HepG2 (cell line): ENCODE measurements around the gene PPP2R1B. TPM values are rescaled to one million over a fixed set of nuclear protein-coding genes. Genes with fewer than 3 reads are reported as not detected.

Source experiments
- ARID2 ChIP-seq: sonication (generic); formaldehyde crosslinking; IDR thresholded peaks from 2 replicates; pipeline ENCODE4 v1.8.1; 2022; ENCODE audit warnings: mild to moderate bottlenecking, missing genetic modification reagents, borderline replicate concordance
- ATF7-NPFF ChIP-seq: sonication (generic); formaldehyde crosslinking; IDR thresholded peaks from 2 replicates; pipeline ENCODE4 v1.8.1; 2023; ENCODE audit warnings: mild to moderate bottlenecking, low read depth, missing genetic modification reagents, moderate library complexity
- CEBPG ChIP-seq: IDR thresholded peaks from 2 replicates; pipeline ENCODE4 v1.6.1; 2016
- DR1 ChIP-seq: sonication (generic); formaldehyde crosslinking; IDR thresholded peaks from 2 replicates; pipeline ENCODE4 v1.8.0; 2021; ENCODE audit warnings: mild to moderate bottlenecking, missing genetic modification reagents, inconsistent platforms
- EHMT2 ChIP-seq: fragments of 200-600 bp; sonication (generic); IDR thresholded peaks from 2 replicates; pipeline ENCODE4 v1.7.0; 2017; ENCODE audit warnings: antibody characterized with exemption, low read depth, low read length, borderline replicate concordance
- HNF1B ChIP-seq: sonication (generic); formaldehyde crosslinking; IDR thresholded peaks from 2 replicates; pipeline ENCODE4 v1.5.1; 2020; ENCODE audit warnings: mild to moderate bottlenecking, moderate library complexity, missing genetic modification reagents
- KDM5B ChIP-seq: sonication (generic); formaldehyde crosslinking; IDR thresholded peaks from 2 replicates; pipeline ENCODE4 v1.4.0; 2020; ENCODE audit warnings: missing genetic modification reagents, mild to moderate bottlenecking, borderline replicate concordance
- MTF2 ChIP-seq: sonication (generic); formaldehyde crosslinking; IDR thresholded peaks from 2 replicates; pipeline ENCODE4 v1.5.0; 2020; ENCODE audit warnings: missing genetic modification reagents, borderline replicate concordance
- NFATC3 ChIP-seq: sonication (generic); formaldehyde crosslinking; IDR thresholded peaks from 2 replicates; pipeline ENCODE4 v1.5.1; 2020; ENCODE audit warnings: mild to moderate bottlenecking, missing genetic modification reagents
- NFE2 ChIP-seq: sonication (generic); formaldehyde crosslinking; IDR thresholded peaks from 2 replicates; pipeline ENCODE4 v1.4.0; 2020; ENCODE audit warnings: missing genetic modification reagents
- NFE2L1 ChIP-seq: sonication (generic); formaldehyde crosslinking; IDR thresholded peaks from 2 replicates; pipeline ENCODE4 v1.4.0; 2020; ENCODE audit warnings: missing genetic modification reagents, mild to moderate bottlenecking, borderline replicate concordance
- RARA ChIP-seq: IDR thresholded peaks from 2 replicates; pipeline ENCODE4 v1.6.1; 2016; ENCODE audit warnings: missing genetic modification reagents, missing compliant biosample characterization
- ZBTB20 ChIP-seq: sonication (generic); formaldehyde crosslinking; IDR thresholded peaks from 2 replicates; pipeline ENCODE4 v1.8.1; 2023; ENCODE audit warnings: missing genetic modification reagents, low read depth, mild to moderate bottlenecking, borderline replicate concordance
- ZC3H4 ChIP-seq: sonication (generic); formaldehyde crosslinking; IDR thresholded peaks from 2 replicates; pipeline ENCODE4 v1.4.0; 2020; ENCODE audit warnings: missing genetic modification reagents, borderline replicate concordance
- ZNF274 ChIP-seq: sonication (generic); formaldehyde crosslinking; IDR thresholded peaks from 2 replicates; pipeline ENCODE4 v1.5.1; 2020; ENCODE audit warnings: mild to moderate bottlenecking, missing genetic modification reagents
- ZNF652 ChIP-seq: IDR thresholded peaks from 2 replicates; pipeline ENCODE4 v1.6.1; 2016; ENCODE audit warnings: low read depth, borderline replicate concordance
- ZSCAN30 ChIP-seq: sonication (generic); formaldehyde crosslinking; IDR thresholded peaks from 2 replicates; pipeline ENCODE4 v1.5.0; 2020; ENCODE audit warnings: mild to moderate bottlenecking, missing genetic modification reagents
- polyA plus RNA-seq, 8 experiments: library from polyadenylated mRNA; depleted of rRNA in 3 of 8; stranded (reverse) in 7 of 8; unstranded in 1 of 8; fragments of >200 nt; fragmentation: Illumina TruSeq in 4 of 8; extraction: Trizol in 4 of 8; gene quantifications; 2 replicates each; pipeline versions ENCODE4 v1.2.1 to v1.2.3, GENCODE V29; 2011 to 2016; ENCODE audit warnings: low read depth in 4 of 8, missing spikeins in 1 of 8, mixed read lengths in 1 of 8; ENCODE audit not compliant: insufficient read depth in 1 of 8
- total RNA-seq, 5 experiments: library from RNA; depleted of rRNA; stranded (reverse); fragments of >200 nt; fragmentation: Illumina TruSeq; extraction: Trizol; gene quantifications; 2 replicates each; pipeline ENCODE4 v1.2.3, GENCODE V29; 2016; ENCODE audit warnings: low read depth in 1 of 5
- TF ChIP-seq, protein P1 (sequence below): sonication (generic); formaldehyde crosslinking; conservative IDR thresholded peaks from 2 replicates; pipeline ENCODE4 v1.4.0; 2020; ENCODE audit warnings: mild to moderate bottlenecking, missing genetic modification reagents, moderate library complexity
- TF ChIP-seq, protein P2 (sequence below): sonication (generic); formaldehyde crosslinking; IDR thresholded peaks from 2 replicates; pipeline ENCODE4 v1.4.0; 2020; ENCODE audit warnings: mild to moderate bottlenecking, missing genetic modification reagents

PPP2R1B gene
- total and polyA plus RNA-seq, 2 of the 13 experiments (the other 11 are each of a cell fraction or from before 2014, with no cell fraction given): 22.1 to 56.8 TPM

DNA sequence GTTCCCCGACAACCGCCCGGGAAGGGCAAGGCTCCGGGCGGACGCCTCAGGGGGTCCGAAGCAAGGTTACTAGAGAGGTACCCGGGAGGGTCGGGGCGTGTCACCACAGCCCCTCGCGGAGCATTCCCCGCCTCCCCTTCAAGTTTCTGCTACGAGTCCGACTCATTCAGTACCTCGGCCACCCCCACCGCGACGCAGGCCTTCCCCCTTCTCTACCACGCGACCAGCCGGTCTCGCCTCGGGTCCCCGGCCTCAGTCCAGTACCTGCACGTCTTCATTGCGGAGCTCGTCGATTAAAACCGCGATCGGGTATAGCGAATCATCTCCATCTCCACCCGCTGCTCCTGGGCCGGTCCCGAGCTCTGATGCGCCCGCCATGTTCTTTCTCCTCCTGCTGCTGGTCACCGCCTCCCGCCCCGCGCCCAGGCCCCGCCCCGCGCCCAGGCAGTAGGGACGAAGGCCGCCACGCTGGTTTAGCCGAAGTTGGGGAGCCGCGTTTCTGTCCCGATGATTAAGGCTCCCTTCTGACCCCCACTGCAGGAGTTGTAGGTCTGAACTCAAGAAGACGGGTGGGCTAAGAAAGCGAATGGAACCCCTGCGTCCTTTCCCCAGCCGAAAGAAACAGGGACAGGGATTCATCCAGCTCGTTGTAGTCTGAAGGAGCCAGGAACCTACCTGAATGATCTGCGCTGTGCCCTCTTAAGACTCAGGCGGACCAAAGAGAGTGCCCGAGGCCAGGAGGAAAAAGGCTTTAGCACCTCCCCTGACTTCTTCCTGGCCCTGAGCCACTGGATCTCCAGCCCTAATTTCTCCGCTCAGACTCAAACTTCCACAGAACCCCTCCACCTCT is at the start of gene PPP2R1B (continued):
- TF ChIP-seq, protein P1, sequence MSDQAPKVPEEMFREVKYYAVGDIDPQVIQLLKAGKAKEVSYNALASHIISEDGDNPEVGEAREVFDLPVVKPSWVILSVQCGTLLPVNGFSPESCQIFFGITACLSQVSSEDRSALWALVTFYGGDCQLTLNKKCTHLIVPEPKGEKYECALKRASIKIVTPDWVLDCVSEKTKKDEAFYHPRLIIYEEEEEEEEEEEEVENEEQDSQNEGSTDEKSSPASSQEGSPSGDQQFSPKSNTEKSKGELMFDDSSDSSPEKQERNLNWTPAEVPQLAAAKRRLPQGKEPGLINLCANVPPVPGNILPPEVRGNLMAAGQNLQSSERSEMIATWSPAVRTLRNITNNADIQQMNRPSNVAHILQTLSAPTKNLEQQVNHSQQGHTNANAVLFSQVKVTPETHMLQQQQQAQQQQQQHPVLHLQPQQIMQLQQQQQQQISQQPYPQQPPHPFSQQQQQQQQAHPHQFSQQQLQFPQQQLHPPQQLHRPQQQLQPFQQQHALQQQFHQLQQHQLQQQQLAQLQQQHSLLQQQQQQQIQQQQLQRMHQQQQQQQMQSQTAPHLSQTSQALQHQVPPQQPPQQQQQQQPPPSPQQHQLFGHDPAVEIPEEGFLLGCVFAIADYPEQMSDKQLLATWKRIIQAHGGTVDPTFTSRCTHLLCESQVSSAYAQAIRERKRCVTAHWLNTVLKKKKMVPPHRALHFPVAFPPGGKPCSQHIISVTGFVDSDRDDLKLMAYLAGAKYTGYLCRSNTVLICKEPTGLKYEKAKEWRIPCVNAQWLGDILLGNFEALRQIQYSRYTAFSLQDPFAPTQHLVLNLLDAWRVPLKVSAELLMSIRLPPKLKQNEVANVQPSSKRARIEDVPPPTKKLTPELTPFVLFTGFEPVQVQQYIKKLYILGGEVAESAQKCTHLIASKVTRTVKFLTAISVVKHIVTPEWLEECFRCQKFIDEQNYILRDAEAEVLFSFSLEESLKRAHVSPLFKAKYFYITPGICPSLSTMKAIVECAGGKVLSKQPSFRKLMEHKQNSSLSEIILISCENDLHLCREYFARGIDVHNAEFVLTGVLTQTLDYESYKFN (CRISPR knock-in tag): no peak
- TF ChIP-seq EHMT2: no peak
- TF ChIP-seq ATF7-NPFF: peak; percentile 62; the same call in 1 of the 2 replicates
- TF ChIP-seq, protein P2, sequence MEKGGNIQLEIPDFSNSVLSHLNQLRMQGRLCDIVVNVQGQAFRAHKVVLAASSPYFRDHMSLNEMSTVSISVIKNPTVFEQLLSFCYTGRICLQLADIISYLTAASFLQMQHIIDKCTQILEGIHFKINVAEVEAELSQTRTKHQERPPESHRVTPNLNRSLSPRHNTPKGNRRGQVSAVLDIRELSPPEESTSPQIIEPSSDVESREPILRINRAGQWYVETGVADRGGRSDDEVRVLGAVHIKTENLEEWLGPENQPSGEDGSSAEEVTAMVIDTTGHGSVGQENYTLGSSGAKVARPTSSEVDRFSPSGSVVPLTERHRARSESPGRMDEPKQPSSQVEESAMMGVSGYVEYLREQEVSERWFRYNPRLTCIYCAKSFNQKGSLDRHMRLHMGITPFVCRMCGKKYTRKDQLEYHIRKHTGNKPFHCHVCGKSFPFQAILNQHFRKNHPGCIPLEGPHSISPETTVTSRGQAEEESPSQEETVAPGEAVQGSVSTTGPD: no peak
- no peak for TF ChIP-seq ZNF274 (CRISPR knock-in tag)
- peak; percentile 66; the same call in 1 of the 2 replicates for TF ChIP-seq MTF2 (CRISPR knock-in tag)
- TF ChIP-seq DR1 (CRISPR knock-in tag): no peak
- TF ChIP-seq CEBPG (CRISPR knock-in tag): no peak
- no peak for TF ChIP-seq HNF1B (CRISPR knock-in tag)
- 0 out of 2 replicates have a peak, but pooled peaks have one; percentile 11 for TF ChIP-seq NFE2L1 (CRISPR knock-in tag)
- TF ChIP-seq ZSCAN30 (CRISPR knock-in tag): 0 out of 2 replicates have a peak, but pooled peaks have one; percentile 61
- TF ChIP-seq RARA (CRISPR knock-in tag): 0 out of 2 replicates have a peak, but pooled peaks have one; percentile 4
- no peak for TF ChIP-seq ARID2
- no peak for TF ChIP-seq NFE2 (CRISPR knock-in tag)
- TF ChIP-seq KDM5B: peak; percentile 33; the same call in 1 of the 2 replicates
- no peak for TF ChIP-seq ZBTB20 (CRISPR knock-in tag)
- TF ChIP-seq ZC3H4 (CRISPR knock-in tag): no peak
- no peak for TF ChIP-seq ZNF652
- no peak for TF ChIP-seq NFATC3
